ENCODE data around the gene TLCD5.

DNA sequence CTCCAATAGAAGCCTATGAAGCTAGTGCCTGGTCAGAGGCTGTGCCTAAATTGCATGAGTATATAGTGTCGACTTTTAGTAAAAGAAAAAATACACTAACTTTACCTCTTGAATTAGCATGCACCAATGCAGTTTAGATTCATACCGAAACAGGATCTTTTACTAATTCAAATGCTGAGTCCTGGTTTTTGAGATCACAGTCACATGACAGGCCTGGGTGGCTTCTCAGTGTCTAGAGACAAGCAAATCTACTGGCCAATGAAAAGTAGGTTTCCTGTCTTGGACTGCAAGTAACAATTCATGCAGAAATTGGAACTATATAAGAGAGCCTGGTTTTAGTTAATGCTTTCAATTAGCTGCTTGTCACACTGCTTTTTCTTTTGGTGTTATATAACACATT lies 18.3 kb downstream of the TLCD5 start:
- no peak for TF ChIP-seq EP300 (IDR thresholded peaks at IDR 0.05; ENCODE audit: borderline replicate concordance)
- no peak for TF ChIP-seq NFIC (IDR thresholded peaks at IDR 0.05)
- no peak for TF ChIP-seq RAD21 (IDR thresholded peaks at IDR 0.05; ENCODE audit: low read depth)
- TF ChIP-seq YY1 (IDR thresholded peaks at IDR 0.05; ENCODE audit: low read depth): no peak
- TF ChIP-seq, protein P1, sequence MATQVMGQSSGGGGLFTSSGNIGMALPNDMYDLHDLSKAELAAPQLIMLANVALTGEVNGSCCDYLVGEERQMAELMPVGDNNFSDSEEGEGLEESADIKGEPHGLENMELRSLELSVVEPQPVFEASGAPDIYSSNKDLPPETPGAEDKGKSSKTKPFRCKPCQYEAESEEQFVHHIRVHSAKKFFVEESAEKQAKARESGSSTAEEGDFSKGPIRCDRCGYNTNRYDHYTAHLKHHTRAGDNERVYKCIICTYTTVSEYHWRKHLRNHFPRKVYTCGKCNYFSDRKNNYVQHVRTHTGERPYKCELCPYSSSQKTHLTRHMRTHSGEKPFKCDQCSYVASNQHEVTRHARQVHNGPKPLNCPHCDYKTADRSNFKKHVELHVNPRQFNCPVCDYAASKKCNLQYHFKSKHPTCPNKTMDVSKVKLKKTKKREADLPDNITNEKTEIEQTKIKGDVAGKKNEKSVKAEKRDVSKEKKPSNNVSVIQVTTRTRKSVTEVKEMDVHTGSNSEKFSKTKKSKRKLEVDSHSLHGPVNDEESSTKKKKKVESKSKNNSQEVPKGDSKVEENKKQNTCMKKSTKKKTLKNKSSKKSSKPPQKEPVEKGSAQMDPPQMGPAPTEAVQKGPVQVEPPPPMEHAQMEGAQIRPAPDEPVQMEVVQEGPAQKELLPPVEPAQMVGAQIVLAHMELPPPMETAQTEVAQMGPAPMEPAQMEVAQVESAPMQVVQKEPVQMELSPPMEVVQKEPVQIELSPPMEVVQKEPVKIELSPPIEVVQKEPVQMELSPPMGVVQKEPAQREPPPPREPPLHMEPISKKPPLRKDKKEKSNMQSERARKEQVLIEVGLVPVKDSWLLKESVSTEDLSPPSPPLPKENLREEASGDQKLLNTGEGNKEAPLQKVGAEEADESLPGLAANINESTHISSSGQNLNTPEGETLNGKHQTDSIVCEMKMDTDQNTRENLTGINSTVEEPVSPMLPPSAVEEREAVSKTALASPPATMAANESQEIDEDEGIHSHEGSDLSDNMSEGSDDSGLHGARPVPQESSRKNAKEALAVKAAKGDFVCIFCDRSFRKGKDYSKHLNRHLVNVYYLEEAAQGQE (IDR thresholded peaks at IDR 0.05; ENCODE audit: low read depth): no peak
- TF ChIP-seq FOXM1 (IDR thresholded peaks at IDR 0.05; ENCODE audit: borderline replicate concordance, low read depth): no peak
- no peak for TF ChIP-seq CREB1 (IDR thresholded peaks at IDR 0.05; ENCODE audit: low read depth)
- no peak for TF ChIP-seq ZBTB7A (IDR thresholded peaks at IDR 0.05; ENCODE audit: low read depth)
- TF ChIP-seq EGR1 (IDR thresholded peaks at IDR 0.05): no peak
- no peak for TF ChIP-seq TAF1 (IDR thresholded peaks at IDR 0.05; ENCODE audit: low read depth)
- TF ChIP-seq, protein P2, sequence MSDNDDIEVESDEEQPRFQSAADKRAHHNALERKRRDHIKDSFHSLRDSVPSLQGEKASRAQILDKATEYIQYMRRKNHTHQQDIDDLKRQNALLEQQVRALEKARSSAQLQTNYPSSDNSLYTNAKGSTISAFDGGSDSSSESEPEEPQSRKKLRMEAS (IDR thresholded peaks at IDR 0.05): no peak
- no peak for TF ChIP-seq TEAD4 (IDR thresholded peaks at IDR 0.05)
- TF ChIP-seq CEBPB (IDR thresholded peaks at IDR 0.05): no peak

Data from Ishikawa (cell line).